Ureter (tissue), 1 donor: ENCODE data around the gene RECQL5. TPM values are rescaled to one million over a fixed set of nuclear protein-coding genes. Genes with fewer than 3 reads are reported as not detected.

ENCODE experiments used
- DNase-seq: peaks from one replicate; pipeline ENCODE4 v3.0.0-alpha.2; 2020; ENCODE audit warnings: low spot score
- total RNA-seq: library from RNA; stranded (reverse); gene quantifications from one replicate; pipeline ENCODE4 v1.2.4, GENCODE V29; 2023
- donor health status: DM: yes; HTN: yes; CAD: no.

RECQL5 gene
- total RNA-seq, 1 donor from 2014 or later: 91.1 TPM

DNA sequence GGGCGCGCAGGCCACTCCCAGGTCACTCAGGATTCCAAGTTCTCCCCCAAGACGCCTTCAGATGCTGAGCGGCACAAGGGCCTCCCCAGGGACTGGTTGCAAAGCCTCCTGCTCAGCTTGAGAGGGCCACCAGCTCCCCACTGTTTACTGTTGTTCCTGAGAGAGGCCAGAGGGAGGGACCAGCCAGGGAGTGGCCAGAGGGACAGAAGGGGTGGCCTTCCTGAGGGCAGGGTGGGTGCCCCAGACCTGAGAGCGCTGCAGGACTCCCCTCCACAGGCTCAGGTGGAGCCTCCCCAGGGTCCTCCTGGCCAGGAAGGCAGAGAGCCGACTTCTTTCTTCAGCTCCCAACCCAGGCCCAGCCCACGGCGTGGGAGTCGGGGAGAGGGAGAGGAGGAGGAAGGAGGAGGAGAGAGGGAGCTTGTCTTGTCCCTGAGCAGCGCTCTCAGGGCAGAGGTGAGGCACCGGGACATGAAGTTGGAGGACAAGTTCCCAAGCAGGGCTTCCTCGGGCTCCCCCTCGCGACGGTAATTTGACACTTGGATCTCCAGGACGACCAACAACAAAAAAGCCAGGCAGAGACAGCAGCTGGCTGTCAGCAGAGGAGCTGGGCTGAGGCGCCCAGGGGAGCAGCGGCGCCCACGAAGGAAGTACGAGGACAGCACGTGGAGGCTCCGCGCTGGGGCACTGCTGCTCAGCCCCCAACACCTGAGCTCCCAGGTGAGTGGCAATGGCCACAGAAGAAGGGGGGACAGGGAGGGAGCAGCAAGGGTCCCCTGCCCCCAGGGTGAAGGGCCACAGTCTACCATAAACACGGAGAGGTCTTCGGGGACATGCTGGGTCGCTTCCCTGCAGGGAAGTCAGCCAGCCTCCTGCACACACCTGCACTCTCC lies 33.2 kb downstream of the RECQL5 start:
- DNase-seq: peak; percentile 93

DNA sequence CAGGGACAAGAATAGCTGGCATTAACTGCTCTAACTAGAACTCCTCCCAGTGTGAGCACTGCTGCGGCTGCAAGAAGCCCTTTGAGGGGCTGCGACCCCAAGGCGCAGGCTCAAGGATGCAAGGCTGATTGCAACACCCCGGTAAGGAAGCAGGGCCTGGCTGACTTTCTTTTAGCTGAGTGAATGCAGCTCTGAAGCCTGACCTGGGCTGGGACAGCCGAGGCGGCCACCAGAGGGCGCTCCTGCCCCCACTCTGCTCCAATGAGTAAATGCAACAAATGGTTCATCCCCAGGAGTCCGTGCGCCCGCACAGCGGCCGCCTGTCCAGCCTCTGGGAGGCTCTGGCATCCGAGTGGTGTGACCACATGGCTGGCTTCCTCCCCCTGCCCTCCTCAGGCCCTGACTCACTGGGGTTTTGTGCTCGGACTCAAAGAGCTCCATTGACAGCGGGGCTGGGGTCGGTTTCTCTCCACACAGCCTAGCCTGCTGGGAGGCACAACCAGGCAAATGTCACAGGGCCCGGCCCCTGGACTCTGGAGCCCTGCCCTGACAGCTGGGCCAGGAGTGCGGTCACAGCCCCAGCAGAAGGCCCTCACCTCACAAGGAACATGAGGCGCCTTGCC lies 34.0 kb downstream of the RECQL5 start, which contains the start of gene SMIM5:
TSS of gene SMIM5 (plus strand) at position 572 of the 623 bp plus-strand sequence. CDS start 6,768 bp downstream, outside the sequence.
- peak; percentile 93 for DNase-seq

DNA sequence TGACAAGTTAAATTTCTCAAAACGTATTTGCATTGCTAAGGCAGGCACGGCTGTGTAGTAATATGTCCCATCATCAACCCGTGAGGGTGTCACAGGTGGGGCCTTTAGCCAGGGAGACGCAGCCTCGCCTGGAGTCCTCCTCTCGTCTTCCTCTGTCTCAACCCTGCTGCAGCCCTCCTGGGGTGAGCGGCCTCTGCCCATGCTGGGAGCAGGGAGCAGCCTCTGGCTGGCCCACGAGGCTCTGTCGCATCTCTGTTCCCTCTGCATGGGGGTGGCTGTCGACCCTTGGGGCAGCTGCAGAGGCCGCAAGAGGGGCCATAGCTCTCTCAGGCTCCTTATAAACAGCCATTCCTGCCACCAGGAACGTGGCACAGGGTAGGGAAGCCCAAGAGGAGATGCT lies 34.5 kb downstream of the RECQL5 start:
- no peak for DNase-seq

DNA sequence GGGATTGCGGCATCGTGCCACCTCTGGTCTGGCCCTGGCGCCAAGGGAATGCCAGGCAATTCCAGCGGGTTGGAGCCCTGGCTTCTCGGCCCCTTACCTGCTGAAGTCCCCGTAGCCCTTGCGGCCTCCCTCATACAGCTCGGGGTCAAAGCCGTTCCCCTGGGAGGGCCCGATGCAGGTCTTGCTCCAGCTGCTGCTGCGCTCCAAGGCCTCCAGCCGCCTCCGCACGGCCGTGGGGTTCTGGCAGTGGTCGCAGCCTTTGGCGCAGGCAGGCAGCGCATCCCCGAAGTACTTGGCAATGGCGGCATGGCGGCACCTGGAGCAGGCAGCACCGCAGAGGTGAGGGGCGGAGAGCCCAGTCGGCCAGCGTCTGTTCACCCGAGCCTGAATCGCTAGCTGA lies 35.6 kb downstream of the RECQL5 start:
- DNase-seq: no peak

DNA sequence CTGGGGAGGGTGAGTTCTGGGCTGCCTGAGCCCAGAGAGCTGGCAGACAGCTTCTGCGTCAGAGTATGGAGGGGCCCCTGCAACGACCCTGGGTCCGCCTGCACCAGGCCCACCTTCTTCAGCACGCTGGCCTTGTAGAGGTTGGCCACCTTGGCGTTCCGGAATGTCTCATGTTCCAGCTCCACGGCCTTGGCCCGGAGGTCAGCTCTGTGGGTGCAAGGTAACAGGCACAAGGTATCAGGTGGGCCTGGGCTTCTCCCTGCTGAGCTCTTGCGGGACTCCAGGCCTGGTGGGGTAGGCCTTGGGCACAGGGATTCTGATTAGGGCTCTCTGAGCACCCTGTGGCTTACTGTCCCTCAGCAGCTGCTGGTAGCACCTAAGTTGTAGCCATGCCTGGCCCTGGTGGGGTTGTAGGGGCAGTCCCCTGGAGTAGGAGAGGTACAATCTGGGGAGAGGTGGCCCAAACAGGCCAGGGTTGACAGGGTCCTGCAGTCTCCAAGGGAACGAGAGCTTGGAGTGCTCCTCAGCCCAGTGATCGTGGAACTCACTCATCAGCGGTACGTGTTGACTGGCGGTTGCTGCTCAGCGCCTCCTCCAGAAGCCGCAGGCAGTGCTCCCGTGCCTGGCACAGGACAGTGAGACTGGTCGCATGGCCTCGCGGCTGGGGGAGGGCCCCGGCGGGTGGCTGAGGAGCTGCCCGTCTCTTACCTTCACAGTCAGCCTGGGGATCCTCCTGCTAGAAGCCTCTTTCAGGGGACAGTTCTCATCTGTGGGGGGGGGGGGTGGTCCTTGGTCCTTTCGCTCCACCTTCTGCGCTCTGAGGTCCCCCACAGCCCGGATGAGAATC lies 36.7 kb downstream of the RECQL5 start:
- DNase-seq: no peak

DNA sequence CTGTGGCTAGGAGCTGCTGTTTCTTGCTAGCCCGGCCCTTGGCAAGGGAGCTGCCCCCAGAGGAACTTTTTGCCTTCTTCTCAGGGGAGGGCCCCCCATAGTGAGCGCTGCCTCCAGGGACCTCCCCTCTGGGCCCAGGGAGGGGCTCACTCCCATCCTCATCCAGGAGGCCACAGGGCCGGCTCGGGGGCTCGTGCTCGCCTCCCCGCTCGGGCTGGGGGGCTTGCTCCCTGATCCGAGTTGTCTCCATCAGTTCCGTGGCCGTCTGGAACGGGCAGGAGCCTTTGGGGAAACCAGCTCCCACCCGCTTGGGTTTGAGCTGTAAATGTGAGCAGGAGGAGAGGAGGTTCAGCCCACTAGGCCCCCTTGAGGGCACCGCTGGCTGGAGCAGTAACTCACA lies 37.8 kb downstream of the RECQL5 start:
- no peak for DNase-seq

DNA sequence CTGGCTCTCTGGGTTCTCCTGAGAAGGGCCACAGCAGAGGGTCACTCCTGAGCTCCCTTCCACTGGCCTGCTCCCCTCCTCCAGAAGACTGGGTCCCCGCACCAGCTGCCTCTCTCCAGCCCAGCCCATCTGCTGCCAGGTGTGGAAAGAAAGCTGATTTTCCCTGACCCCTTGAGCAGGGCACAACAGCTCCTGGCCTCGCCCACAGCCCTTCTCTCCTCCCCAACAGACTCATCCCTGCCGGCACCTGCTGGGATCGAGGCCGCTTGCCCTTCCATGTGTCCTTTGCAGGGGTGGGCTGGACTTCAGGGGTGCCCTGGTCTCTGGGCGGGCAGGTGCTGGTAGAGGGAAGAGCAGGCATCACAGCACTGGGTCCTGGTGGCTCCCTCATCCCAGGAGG lies 38.5 kb downstream of the RECQL5 start:
- no peak for DNase-seq

DNA sequence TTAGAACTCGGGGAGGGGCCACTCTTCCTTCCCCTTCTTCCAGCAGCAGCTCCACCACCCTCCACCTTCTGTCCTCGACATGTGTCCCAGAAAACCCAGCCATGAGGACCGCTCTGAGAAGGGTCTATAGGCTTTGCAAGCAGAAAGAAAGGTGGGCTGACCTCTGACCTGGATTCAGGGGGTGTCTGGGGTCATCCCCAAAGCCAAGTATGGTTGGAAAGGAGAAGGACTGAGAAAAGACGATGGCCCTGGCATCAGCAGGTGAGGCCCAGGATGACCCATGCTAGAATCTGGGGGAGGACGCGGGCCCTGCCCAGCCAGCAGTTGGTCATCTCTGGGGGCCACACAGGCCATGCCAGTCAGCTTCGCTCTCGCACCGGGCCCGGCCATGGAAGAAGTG lies 39.9 kb downstream of the RECQL5 start:
- DNase-seq: no peak

DNA sequence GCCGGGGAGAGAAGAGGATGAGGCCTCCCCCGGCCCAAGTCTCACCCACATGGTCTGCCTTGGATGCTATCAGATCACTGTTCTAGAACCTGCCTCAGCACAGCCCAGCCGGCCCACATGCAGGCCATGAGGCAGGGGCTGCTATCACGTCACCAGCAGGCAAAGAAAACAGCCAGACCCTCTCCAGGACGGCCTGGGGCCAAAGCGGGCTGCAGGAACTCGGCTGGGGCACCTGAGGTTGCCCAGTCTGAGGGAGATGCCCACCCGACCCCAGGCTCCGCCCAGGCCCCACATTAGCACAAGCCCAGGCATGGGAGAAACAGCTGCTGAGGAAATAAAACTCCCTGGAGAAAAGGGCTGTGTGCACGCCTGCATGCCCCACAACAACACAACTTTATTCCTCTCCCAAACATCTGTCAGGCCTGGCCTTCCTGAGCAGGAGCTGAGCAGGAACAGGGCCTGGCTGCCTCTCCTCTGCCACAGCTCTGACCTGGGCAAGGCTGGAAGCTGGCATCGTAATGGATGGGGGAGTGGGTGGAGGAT lies 40.4 kb downstream of the RECQL5 start:
- DNase-seq: no peak

DNA sequence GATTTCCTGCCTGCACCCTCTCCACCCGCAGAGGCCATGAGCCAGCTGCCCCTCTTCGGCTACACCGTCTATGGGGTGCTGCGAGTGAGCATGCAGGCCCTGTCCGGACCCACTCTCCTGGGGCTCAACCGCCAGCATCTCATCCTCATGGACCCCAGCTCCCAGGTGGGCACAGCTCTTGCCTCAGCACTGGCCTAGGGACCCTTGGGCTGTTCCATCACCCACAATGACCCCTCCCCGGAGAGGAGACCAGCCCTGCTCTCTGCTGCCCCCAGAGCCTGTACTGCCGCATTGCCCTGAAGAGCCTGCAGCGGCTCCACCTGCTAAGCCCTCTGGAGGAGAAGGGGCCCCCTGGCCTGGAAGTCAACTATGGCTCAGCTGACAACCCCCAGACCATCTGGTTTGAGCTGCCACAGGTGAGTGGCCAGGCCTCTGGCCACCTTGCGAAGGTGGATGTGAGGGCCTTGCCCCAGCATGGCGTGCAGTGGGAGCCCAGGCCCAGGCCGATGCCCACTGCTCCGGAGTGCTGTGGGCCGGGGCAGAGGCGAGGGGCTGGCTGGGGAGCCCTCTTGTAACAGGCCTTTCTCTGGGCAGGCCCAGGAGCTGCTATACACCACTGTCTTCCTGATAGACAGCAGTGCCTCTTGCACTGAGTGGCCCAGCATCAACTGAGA lies 41.0 kb downstream of the RECQL5 start:
- DNase-seq: no peak

DNA sequence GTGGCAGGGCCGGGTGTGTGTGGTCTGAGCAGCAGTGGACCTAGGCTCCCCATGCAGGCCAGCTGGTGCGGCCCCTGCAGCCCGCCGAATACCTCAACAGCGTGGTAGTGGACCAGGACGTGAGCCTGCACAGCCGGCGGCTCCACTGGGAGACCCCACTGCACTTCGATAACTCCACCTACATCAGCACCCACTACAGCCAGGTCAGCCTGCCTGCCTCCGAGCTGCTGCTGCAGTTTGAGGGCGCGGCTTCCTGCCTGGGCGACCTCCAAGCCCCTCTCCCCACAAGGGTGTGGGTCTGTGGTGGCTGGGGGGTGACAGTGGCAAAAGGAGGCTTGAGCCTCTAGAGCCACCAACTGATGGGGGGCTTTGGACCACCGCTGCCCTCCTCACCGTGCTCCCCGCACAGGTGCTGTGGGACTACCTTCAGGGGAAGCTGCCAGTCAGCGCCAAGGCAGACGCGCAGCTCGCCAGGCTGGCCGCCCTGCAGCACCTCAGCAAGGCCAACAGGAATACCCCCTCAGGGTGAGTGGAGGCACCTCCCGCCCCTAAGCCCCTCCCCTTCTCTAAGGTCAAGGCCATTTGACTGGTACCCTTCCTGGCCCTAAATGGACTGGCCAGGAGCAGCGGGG lies 42.1 kb downstream of the RECQL5 start:
- no peak for DNase-seq

DNA sequence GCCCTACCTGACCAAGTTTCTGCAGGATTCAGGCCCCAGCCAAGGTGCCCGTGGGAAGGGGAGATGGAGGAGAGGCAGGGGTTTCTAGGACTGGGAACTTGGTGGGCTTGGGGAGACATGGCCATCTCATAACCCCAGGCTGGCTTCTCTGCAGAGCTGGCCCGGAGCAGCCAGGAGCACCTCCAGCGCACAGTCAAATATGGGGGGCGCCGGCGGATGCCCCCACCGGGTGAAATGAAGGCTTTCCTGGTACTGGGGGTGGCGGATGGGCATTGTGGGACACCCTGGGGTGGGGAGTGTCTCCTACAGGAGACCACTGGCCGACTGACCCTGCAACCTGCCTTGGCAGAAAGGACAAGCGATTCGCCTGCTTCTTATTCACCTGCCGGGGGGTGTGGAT lies 42.9 kb downstream of the RECQL5 start:
- DNase-seq: no peak

DNA sequence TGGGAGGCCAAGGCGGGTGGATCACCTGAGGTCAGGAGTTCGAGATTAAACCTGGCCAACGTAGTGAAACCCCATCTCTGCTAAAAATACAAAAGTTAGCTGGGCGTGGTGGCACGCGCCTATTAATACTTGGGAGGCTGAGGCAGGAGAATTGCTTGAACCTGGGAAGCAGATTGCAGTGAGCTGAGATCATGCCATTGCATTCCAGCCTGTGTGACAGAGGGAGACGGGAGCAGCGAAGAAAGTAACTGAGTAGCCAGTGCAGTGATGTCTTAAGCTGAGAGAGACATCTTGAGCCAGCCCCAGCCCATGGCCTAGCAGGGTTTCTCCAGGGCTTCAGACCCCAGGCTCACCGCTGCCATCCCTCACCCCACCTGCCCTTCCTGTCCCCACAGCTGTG lies 43.6 kb downstream of the RECQL5 start:
- no peak for DNase-seq

DNA sequence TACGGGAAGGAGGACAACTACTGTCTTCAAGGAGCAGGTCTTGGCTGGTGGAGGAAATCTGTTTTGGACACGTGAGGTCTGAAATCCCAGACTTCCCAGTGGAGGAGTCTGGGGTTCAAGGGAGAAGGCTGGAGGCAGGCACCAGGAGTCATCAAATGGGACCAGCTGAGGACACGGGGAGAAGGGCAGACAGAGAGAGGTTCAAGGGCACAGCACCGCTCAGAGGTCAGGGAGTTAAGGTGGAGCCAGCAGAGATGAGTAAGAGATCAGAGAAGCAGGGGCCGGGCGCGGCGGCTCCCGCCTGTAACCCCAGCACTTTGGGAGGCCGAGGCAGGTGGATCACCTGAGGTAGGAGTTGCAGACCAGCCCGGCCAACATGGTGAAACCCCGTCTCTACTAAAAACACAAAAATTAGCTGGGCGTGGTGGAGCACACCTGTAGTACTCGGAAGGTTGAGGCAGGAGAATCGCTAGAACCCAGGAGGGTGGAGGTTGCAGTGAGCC lies 44.1 kb downstream of the RECQL5 start:
- DNase-seq: no peak

DNA sequence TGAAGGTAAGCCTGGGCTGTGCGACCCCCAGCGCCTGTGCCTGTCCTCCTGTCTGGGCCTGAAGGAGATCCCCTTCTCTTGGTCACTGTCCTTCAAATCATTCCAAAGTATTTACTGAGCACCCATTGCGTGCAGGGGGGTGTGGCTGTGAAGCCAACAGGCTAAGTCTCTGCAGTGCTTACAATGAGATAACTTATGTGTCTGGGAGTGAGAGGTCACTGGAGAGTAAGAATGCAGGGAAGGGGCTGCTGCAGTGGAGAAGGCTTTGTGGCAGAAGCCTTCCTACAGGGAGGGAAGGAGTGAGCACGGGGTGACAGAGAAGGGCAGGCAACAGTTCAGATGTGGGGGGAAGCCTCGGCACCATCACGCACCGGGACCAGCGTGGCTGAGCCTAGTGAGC lies 44.9 kb downstream of the RECQL5 start:
- no peak for DNase-seq

DNA sequence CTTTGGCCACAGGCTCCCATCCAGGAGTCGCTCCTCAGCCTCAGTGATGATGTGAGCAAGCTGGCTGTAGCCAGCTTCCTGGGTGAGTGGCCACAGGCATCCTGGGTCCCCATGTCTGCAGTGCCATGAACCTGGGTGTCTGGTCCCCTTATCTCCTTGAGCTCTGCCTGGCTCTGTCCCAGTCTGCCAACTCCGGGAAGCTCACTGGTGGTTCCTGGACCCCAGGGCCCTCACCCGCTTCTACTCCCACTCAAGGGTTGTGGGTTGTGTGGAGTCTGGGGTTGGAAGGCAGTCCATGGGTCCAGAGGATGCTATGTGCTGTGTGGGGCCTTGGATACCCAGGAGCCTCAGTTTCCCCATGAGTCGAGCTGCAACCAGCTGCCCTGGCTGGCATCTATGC lies 45.5 kb downstream of the RECQL5 start:
- DNase-seq: no peak

DNA sequence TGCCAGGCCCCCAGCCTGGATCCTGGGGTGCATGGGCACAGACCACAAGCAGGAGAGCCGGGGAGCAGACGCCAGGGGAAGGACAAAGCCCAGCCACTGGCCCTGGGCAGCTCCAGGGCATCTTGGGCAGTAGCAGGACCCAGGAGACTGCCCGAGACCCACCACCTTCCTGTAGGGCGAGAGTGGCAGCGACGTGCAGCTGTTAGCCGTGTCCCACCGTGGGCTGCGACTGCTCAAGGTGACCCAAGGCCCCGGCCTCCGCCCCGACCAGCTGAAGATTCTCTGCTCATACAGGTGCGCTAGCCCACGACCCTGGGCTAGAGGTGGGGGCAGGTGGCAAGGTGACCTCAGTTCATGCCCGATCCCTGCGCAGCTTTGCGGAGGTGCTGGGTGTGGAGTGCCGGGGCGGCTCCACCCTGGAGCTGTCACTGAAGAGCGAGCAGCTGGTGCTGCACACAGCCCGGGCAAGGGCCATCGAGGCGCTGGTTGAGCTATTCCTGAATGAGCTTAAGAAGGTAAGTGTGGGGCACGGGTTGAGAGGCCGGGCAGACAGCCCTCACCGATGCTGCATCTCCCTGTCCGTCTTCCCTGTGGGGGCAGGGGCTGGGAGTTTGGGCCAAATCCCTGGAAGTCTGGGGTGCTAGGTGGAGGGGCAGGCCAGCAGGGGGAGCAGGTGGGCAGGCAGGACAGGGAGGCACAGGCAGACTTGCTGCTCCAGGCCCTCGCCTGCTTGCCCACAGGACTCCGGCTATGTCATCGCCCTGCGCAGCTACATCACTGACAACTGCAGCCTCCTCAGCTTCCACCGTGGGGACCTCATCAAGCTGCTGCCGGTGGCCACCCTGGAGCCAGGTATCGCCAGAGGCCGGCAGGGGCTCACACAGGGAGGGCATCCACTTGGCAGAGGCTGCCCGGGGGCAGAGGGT lies 47.2 kb downstream of the RECQL5 start:
- DNase-seq: no peak

DNA sequence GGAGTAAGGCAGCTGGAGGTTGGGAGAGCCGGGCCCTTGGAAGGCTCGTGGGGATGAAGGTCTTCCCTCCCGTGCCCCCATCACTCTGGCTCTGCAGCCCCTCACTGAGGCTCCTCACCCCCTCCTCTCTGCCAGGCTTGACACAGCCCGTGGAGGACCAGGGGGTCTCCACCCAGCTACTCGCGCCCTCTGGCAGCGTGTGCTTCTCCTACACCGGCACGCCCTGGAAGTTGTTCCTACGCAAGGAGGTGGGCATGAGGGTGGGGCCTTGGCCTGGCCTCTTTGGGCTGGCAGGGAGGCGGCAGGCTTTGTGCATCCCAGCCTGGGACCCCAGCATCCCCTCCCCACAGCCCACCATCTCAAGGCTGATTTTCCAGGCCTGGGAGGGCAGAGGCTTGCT lies 49.3 kb downstream of the RECQL5 start:
- DNase-seq: no peak

DNA sequence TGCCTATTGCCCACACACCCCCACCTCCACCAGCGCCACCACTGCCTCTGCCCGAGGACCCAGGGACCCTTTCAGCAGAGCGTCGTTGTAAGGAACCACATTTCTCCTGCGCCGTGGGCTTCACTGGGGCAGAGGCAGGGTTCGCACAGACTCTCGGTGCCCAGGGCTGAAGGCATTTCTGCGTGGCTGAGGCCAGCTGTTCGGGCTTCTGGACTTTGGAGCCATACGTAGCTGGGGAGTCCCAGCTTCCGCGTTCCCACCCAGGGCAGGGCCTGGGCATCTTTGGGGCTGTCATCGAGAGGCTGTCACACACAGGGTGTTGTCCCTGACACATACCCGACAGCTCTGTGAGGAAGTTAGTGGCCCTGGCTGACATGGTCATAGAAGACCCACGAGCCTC lies 49.7 kb downstream of the RECQL5 start:
- DNase-seq: no peak
